ENCODE results near the gene ZNF276.
"Not testable (repeated sequence)": the region's sequence is repeated elsewhere in the genome, so short reads cannot be mapped to it uniquely, and the experiment has no call there.

Gene ZNF276

DNA sequence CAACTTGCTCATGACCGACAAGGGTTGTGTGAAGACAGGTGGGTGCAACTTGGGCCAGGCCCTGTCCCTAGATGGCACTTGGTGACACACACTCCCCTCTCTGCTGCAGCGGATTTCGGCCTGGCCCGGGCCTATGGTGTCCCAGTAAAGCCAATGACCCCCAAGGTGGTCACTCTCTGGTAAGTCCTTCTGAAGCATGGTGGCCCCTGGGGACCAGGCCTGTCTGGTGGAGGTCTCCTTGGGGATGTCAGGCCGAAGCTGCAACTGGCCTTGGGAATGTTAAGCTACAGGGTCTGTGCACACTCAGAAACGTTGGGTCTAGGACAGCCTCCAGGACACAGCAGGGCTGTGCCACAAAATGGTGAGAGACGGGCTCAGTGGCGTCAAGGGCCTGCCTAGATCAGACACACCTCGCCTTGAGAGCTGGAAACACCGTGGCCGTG lies 28.0 kb upstream of the ZNF276 start:
- no peak overlapping the region for H3K4me3 ChIP-seq (ENCODE audit: low read depth, low read length, poor library complexity, severe bottlenecking)
- H3K27me3 ChIP-seq (ENCODE audit: insufficient read depth, low read length): no peaks in the 10 kb centered on the region
- peaks cover under 1% of the 10 kb centered on the region for H3K4me1 ChIP-seq (ENCODE audit: insufficient read depth, low read length, severe bottlenecking)
- no peaks in the 10 kb centered on the region for H4K20me1 ChIP-seq (ENCODE audit: insufficient read depth, low read length)
- peaks cover 69% of the 10 kb centered on the region for H3K36me3 ChIP-seq (ENCODE audit: insufficient read depth, low read length)
- H3K9me2 ChIP-seq (ENCODE audit: low read depth, low read length): no peaks in the 10 kb centered on the region
- no peak overlapping the region for H3K27ac ChIP-seq (ENCODE audit: low read depth, low read length, poor library complexity, severe bottlenecking)
- H3K79me2 ChIP-seq (ENCODE audit: insufficient read depth, low read length): no peaks in the 10 kb centered on the region
- H3K9ac ChIP-seq (ENCODE audit: low read length): no peak overlapping the region
- TF ChIP-seq, protein P1, sequence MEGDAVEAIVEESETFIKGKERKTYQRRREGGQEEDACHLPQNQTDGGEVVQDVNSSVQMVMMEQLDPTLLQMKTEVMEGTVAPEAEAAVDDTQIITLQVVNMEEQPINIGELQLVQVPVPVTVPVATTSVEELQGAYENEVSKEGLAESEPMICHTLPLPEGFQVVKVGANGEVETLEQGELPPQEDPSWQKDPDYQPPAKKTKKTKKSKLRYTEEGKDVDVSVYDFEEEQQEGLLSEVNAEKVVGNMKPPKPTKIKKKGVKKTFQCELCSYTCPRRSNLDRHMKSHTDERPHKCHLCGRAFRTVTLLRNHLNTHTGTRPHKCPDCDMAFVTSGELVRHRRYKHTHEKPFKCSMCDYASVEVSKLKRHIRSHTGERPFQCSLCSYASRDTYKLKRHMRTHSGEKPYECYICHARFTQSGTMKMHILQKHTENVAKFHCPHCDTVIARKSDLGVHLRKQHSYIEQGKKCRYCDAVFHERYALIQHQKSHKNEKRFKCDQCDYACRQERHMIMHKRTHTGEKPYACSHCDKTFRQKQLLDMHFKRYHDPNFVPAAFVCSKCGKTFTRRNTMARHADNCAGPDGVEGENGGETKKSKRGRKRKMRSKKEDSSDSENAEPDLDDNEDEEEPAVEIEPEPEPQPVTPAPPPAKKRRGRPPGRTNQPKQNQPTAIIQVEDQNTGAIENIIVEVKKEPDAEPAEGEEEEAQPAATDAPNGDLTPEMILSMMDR (IDR thresholded peaks at IDR 0.05; ENCODE audit: low read length): no peak
- no peak for TF ChIP-seq EZH2 (IDR thresholded peaks at IDR 0.05; ENCODE audit: borderline replicate concordance, low read length)
- H2AFZ ChIP-seq (ENCODE audit: low read length): no peak overlapping the region
- no peaks in the 10 kb centered on the region for H3K9me3 ChIP-seq (ENCODE audit: low read length)
- no peak overlapping the region for H3K4me2 ChIP-seq (ENCODE audit: low read length)
- no peaks in the 10 kb centered on the region for H3F3A ChIP-seq (ENCODE audit: insufficient read depth, low read length)

DNA sequence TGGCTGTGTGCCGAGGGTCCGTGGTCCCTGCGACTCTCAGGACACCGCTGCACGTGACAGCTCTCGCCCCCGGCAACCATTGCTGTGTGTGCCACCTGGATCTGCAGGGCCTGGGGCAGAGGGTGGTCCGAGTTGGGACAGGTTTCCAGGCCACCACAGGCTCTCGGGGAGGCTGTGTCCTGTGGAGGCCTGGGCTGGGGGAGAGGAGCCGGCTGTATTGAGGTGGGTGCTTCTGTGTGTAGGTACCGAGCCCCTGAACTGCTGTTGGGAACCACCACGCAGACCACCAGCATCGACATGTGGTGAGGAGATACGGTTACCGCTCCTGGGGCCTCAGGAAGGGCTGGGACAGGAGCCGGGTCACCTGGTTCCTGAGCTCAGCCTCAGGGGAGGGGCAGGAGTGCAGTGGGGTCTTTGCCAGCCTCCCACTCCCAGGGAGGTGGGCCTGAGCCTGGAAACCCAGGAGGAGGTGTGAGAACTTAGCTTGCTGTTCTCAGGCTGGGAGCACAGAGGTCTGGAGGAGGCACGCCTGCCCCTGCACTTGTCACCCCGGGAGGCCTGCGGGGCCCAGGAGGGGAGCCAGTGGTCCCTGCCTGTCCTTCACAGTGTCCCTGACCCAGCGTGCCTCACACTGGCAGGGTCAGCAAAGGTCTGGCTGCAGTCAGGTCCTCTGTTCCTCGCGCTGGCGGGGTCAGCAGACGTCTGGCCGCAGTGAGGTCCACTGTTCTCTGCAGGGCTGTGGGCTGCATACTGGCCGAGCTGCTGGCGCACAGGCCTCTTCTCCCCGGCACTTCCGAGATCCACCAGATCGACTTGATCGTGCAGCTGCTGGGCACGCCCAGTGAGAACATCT lies 27.2 kb upstream of the ZNF276 start:
- no peaks in the 10 kb centered on the region for H3K27me3 ChIP-seq (ENCODE audit: insufficient read depth, low read length)
- no peaks in the 10 kb centered on the region for H4K20me1 ChIP-seq (ENCODE audit: insufficient read depth, low read length)
- H2AFZ ChIP-seq (ENCODE audit: low read length): no peak overlapping the region
- H3F3A ChIP-seq (ENCODE audit: insufficient read depth, low read length): no peaks in the 10 kb centered on the region
- no peaks in the 10 kb centered on the region for H3K9me2 ChIP-seq (ENCODE audit: low read depth, low read length)
- no peak overlapping the region for H3K9ac ChIP-seq (ENCODE audit: low read length)
- H3K79me2 ChIP-seq (ENCODE audit: insufficient read depth, low read length): no peaks in the 10 kb centered on the region
- no peak overlapping the region for H3K4me3 ChIP-seq (ENCODE audit: low read depth, low read length, poor library complexity, severe bottlenecking)
- H3K4me2 ChIP-seq (ENCODE audit: low read length): no peak overlapping the region
- no peaks in the 10 kb centered on the region for H3K9me3 ChIP-seq (ENCODE audit: low read length)
- H3K36me3 ChIP-seq (ENCODE audit: insufficient read depth, low read length): peaks cover 67% of the 10 kb centered on the region
- H3K4me1 ChIP-seq (ENCODE audit: insufficient read depth, low read length, severe bottlenecking): no peaks in the 10 kb centered on the region
- no peak overlapping the region for H3K27ac ChIP-seq (ENCODE audit: low read depth, low read length, poor library complexity, severe bottlenecking)
- TF ChIP-seq, protein P1 (IDR thresholded peaks at IDR 0.05; ENCODE audit: low read length): no peak
- TF ChIP-seq EZH2 (IDR thresholded peaks at IDR 0.05; ENCODE audit: borderline replicate concordance, low read length): no peak

DNA sequence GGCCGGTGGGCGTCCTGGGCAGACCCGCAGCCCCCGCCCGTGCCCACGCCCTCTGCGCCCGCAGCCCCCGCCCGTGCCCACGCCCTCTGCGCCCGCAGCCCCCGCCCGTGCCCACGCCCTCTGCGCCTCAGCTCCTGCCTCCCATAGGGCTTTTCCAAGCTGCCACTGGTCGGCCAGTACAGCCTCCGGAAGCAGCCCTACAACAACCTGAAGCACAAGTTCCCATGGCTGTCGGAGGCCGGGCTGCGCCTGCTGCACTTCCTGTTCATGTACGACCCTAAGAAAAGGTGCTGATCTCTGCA lies 26.6 kb upstream of the ZNF276 start:
- H3K79me2 ChIP-seq (ENCODE audit: insufficient read depth, low read length); H3K4me1 ChIP-seq (ENCODE audit: insufficient read depth, low read length, severe bottlenecking); H3F3A ChIP-seq (ENCODE audit: insufficient read depth, low read length); H3K27ac ChIP-seq (ENCODE audit: low read depth, low read length, poor library complexity, severe bottlenecking); H3K4me3 ChIP-seq (ENCODE audit: low read depth, low read length, poor library complexity, severe bottlenecking); H4K20me1 ChIP-seq (ENCODE audit: insufficient read depth, low read length); H3K4me2 ChIP-seq (ENCODE audit: low read length); H3K9me3 ChIP-seq (ENCODE audit: low read length); H3K9me2 ChIP-seq (ENCODE audit: low read depth, low read length); H3K9ac ChIP-seq (ENCODE audit: low read length); H3K27me3 ChIP-seq (ENCODE audit: insufficient read depth, low read length); H2AFZ ChIP-seq (ENCODE audit: low read length): not testable (repeated sequence)
- H3K36me3 ChIP-seq (ENCODE audit: insufficient read depth, low read length): peaks cover 64% of the 10 kb centered on the region

All from OCI-LY1 (cell line).